ENCODE data around the gene SON.

SON gene

GRCh38 chr21:33554236-33554981 is 11.6 kb downstream of the SON start:
- WGBS, 2 experiments, result 97% methylated on average over 18 of the region's 18 CpGs
- no peaks in the 10 kb centered on the region for H3K4me1 ChIP-seq (ENCODE audit: control insufficient read depth, insufficient read depth, low read length)
- H3K36me3 ChIP-seq (ENCODE audit: control insufficient read depth, insufficient read depth, low read length), result peaks cover 84% of the 10 kb centered on the region
- no peaks in the 10 kb centered on the region for H3K27me3 ChIP-seq (ENCODE audit: control insufficient read depth, insufficient read depth, low read length, poor library complexity, severe bottlenecking)
- H3K9me3 ChIP-seq (ENCODE audit: control insufficient read depth, low read length), result no peaks in the 10 kb centered on the region
- H3K27ac ChIP-seq (ENCODE audit: insufficient read depth, low read depth, low read length, poor library complexity, severe bottlenecking), result no peak overlapping the region
- no peak overlapping the region for H3K4me3 ChIP-seq (ENCODE audit: insufficient read depth, low read depth, low read length)

- Histone ChIP-seq H3K27ac (ENCODE audit: insufficient read depth, low read depth, low read length, poor library complexity, severe bottlenecking) (no peak overlapping the region), H3K4me3 (ENCODE audit: insufficient read depth, low read depth, low read length) (no peak overlapping the region), H3K4me1 (ENCODE audit: control insufficient read depth, insufficient read depth, low read length) (no peaks in the 10 kb centered on the region), H3K27me3 (ENCODE audit: control insufficient read depth, insufficient read depth, low read length, poor library complexity, severe bottlenecking) (no peaks in the 10 kb centered on the region), H3K9me3 (ENCODE audit: control insufficient read depth, low read length) (no peaks in the 10 kb centered on the region), H3K36me3 (ENCODE audit: control insufficient read depth, insufficient read depth, low read length) (peaks cover 84% of the 10 kb centered on the region)
- 94 to 97% methylated on average over 32 of the region's 32 CpGs for WGBS, 2 experiments
These were observed 12.1 kb downstream of the SON start for GRCh38 chr21:33554982-33555344.

- Histone ChIP-seq H3K9me3 (ENCODE audit: control insufficient read depth, low read length) (no peaks in the 10 kb centered on the region), H3K36me3 (ENCODE audit: control insufficient read depth, insufficient read depth, low read length) (peaks cover 72% of the 10 kb centered on the region), H3K4me1 (ENCODE audit: control insufficient read depth, insufficient read depth, low read length) (no peaks in the 10 kb centered on the region), H3K27ac (ENCODE audit: insufficient read depth, low read depth, low read length, poor library complexity, severe bottlenecking) (no peak overlapping the region), H3K27me3 (ENCODE audit: control insufficient read depth, insufficient read depth, low read length, poor library complexity, severe bottlenecking) (no peaks in the 10 kb centered on the region), H3K4me3 (ENCODE audit: insufficient read depth, low read depth, low read length) (no peak overlapping the region)
- WGBS, 2 experiments, result 96 to 97% methylated on average over 19 of the region's 19 CpGs
These were observed 14.6 kb downstream of the SON start for GRCh38 chr21:33557447-33557846.

GRCh38 chr21:33558777-33559421 is 16.1 kb downstream of the SON start:
- no peaks in the 10 kb centered on the region for H3K4me1 ChIP-seq (ENCODE audit: control insufficient read depth, insufficient read depth, low read length)
- H3K9me3 ChIP-seq (ENCODE audit: control insufficient read depth, low read length), result no peaks in the 10 kb centered on the region
- H3K36me3 ChIP-seq (ENCODE audit: control insufficient read depth, insufficient read depth, low read length), result peaks cover 58% of the 10 kb centered on the region
- no peaks in the 10 kb centered on the region for H3K27me3 ChIP-seq (ENCODE audit: control insufficient read depth, insufficient read depth, low read length, poor library complexity, severe bottlenecking)
- 88 to 100% methylated on average over 2 to 4 of the region's 4 CpGs for WGBS, 2 experiments
- H3K4me3 ChIP-seq (ENCODE audit: insufficient read depth, low read depth, low read length), result no peak overlapping the region
- H3K27ac ChIP-seq (ENCODE audit: insufficient read depth, low read depth, low read length, poor library complexity, severe bottlenecking), result no peak overlapping the region

- no peaks in the 10 kb centered on the region for H3K27me3 ChIP-seq (ENCODE audit: control insufficient read depth, insufficient read depth, low read length, poor library complexity, severe bottlenecking)
- WGBS, 2 experiments, result 94 to 96% methylated on average over 10 of the region's 10 CpGs
- H3K27ac ChIP-seq (ENCODE audit: insufficient read depth, low read depth, low read length, poor library complexity, severe bottlenecking), result no peak overlapping the region
- no peaks in the 10 kb centered on the region for H3K9me3 ChIP-seq (ENCODE audit: control insufficient read depth, low read length)
- H3K4me1 ChIP-seq (ENCODE audit: control insufficient read depth, insufficient read depth, low read length), result no peaks in the 10 kb centered on the region
- no peak overlapping the region for H3K4me3 ChIP-seq (ENCODE audit: insufficient read depth, low read depth, low read length)
- peaks cover 49% of the 10 kb centered on the region for H3K36me3 ChIP-seq (ENCODE audit: control insufficient read depth, insufficient read depth, low read length)
These were observed 17.0 kb downstream of the SON start for GRCh38 chr21:33559813-33560212.

- Histone ChIP-seq H3K27me3 (ENCODE audit: control insufficient read depth, insufficient read depth, low read length, poor library complexity, severe bottlenecking) (no peaks in the 10 kb centered on the region), H3K9me3 (ENCODE audit: control insufficient read depth, low read length) (no peaks in the 10 kb centered on the region), H3K36me3 (ENCODE audit: control insufficient read depth, insufficient read depth, low read length) (peaks cover 45% of the 10 kb centered on the region), H3K4me1 (ENCODE audit: control insufficient read depth, insufficient read depth, low read length) (no peaks in the 10 kb centered on the region), H3K4me3 (ENCODE audit: insufficient read depth, low read depth, low read length) (no peak overlapping the region), H3K27ac (ENCODE audit: insufficient read depth, low read depth, low read length, poor library complexity, severe bottlenecking) (no peak overlapping the region)
These were observed 18.1 kb downstream of the SON start for GRCh38 chr21:33560965-33561364.

GRCh38 chr21:33561373-33561772 is 18.5 kb downstream of the SON start:
- Histone ChIP-seq H3K4me1 (ENCODE audit: control insufficient read depth, insufficient read depth, low read length) (no peaks in the 10 kb centered on the region), H3K9me3 (ENCODE audit: control insufficient read depth, low read length) (no peaks in the 10 kb centered on the region), H3K4me3 (ENCODE audit: insufficient read depth, low read depth, low read length) (no peak overlapping the region), H3K27ac (ENCODE audit: insufficient read depth, low read depth, low read length, poor library complexity, severe bottlenecking) (no peak overlapping the region), H3K36me3 (ENCODE audit: control insufficient read depth, insufficient read depth, low read length) (peaks cover 41% of the 10 kb centered on the region), H3K27me3 (ENCODE audit: control insufficient read depth, insufficient read depth, low read length, poor library complexity, severe bottlenecking) (no peaks in the 10 kb centered on the region)
- WGBS, 2 experiments, result 98 to 100% methylated on average over 1 to 2 of the region's 2 CpGs

GRCh38 chr21:33562389-33562788 is 19.6 kb downstream of the SON start:
- Histone ChIP-seq H3K4me1 (ENCODE audit: control insufficient read depth, insufficient read depth, low read length) (no peaks in the 10 kb centered on the region), H3K27ac (ENCODE audit: insufficient read depth, low read depth, low read length, poor library complexity, severe bottlenecking) (no peak overlapping the region), H3K36me3 (ENCODE audit: control insufficient read depth, insufficient read depth, low read length) (peaks cover 38% of the 10 kb centered on the region), H3K4me3 (ENCODE audit: insufficient read depth, low read depth, low read length) (no peak overlapping the region), H3K27me3 (ENCODE audit: control insufficient read depth, insufficient read depth, low read length, poor library complexity, severe bottlenecking) (no peaks in the 10 kb centered on the region), H3K9me3 (ENCODE audit: control insufficient read depth, low read length) (no peaks in the 10 kb centered on the region)
- WGBS, 2 experiments, result 100% methylated on average over 2 of the region's 2 CpGs

GRCh38 chr21:33566514-33566913 is 23.7 kb downstream of the SON start:
- no peak overlapping the region for H3K4me3 ChIP-seq (ENCODE audit: insufficient read depth, low read depth, low read length)
- H3K9me3 ChIP-seq (ENCODE audit: control insufficient read depth, low read length), result no peaks in the 10 kb centered on the region
- H3K36me3 ChIP-seq (ENCODE audit: control insufficient read depth, insufficient read depth, low read length), result peaks cover 9% of the 10 kb centered on the region
- 97 to 100% methylated on average over 1 of the region's 2 CpGs for WGBS, 2 experiments
- H3K27ac ChIP-seq (ENCODE audit: insufficient read depth, low read depth, low read length, poor library complexity, severe bottlenecking), result no peak overlapping the region
- no peaks in the 10 kb centered on the region for H3K27me3 ChIP-seq (ENCODE audit: control insufficient read depth, insufficient read depth, low read length, poor library complexity, severe bottlenecking)
- no peaks in the 10 kb centered on the region for H3K4me1 ChIP-seq (ENCODE audit: control insufficient read depth, insufficient read depth, low read length)

GRCh38 chr21:33567914-33568313 is 25.1 kb downstream of the SON start:
- Histone ChIP-seq H3K27me3 (ENCODE audit: control insufficient read depth, insufficient read depth, low read length, poor library complexity, severe bottlenecking) (no peaks in the 10 kb centered on the region), H3K9me3 (ENCODE audit: control insufficient read depth, low read length) (no peaks in the 10 kb centered on the region), H3K4me3 (ENCODE audit: insufficient read depth, low read depth, low read length) (no peak overlapping the region), H3K27ac (ENCODE audit: insufficient read depth, low read depth, low read length, poor library complexity, severe bottlenecking) (no peak overlapping the region), H3K36me3 (ENCODE audit: control insufficient read depth, insufficient read depth, low read length) (peaks cover 13% of the 10 kb centered on the region), H3K4me1 (ENCODE audit: control insufficient read depth, insufficient read depth, low read length) (no peaks in the 10 kb centered on the region)
- WGBS, 2 experiments, result 92% methylated on average over 6 of the region's 6 CpGs

Measured in ectodermal cell (in vitro differentiated cells).